Mucosa of stomach (tissue), 1 donor: ENCODE measurements around the gene RPL19.

ENCODE experiments used
- H3K27me3 ChIP-seq: one replicate; pipeline ENCODE4 v1.7.0; 2013; ENCODE audit warnings: mild to moderate bottlenecking, low read length; ENCODE audit not compliant: control insufficient read depth, insufficient read depth
- H3K36me3 ChIP-seq: one replicate; pipeline ENCODE4 v1.7.0; 2013; ENCODE audit warnings: low read length; ENCODE audit not compliant: control insufficient read depth, insufficient read depth
- H3K4me1 ChIP-seq: one replicate; pipeline ENCODE4 v1.7.0; 2013; ENCODE audit warnings: mild to moderate bottlenecking, low read length; ENCODE audit not compliant: control insufficient read depth, insufficient read depth
- H3K4me3 ChIP-seq: one replicate; pipeline ENCODE4 v1.7.0; 2013; ENCODE audit warnings: low read length
- H3K9ac ChIP-seq: one replicate; pipeline ENCODE4 v1.7.0; 2013; ENCODE audit warnings: mild to moderate bottlenecking, low read length, moderate library complexity
- H3K9me3 ChIP-seq: one replicate; pipeline ENCODE4 v1.7.0; 2013; ENCODE audit warnings: mild to moderate bottlenecking, low read length, moderate library complexity; ENCODE audit not compliant: control insufficient read depth
- donor health status: Pancreatic carcinoma.

The RPL19 gene

DNA sequence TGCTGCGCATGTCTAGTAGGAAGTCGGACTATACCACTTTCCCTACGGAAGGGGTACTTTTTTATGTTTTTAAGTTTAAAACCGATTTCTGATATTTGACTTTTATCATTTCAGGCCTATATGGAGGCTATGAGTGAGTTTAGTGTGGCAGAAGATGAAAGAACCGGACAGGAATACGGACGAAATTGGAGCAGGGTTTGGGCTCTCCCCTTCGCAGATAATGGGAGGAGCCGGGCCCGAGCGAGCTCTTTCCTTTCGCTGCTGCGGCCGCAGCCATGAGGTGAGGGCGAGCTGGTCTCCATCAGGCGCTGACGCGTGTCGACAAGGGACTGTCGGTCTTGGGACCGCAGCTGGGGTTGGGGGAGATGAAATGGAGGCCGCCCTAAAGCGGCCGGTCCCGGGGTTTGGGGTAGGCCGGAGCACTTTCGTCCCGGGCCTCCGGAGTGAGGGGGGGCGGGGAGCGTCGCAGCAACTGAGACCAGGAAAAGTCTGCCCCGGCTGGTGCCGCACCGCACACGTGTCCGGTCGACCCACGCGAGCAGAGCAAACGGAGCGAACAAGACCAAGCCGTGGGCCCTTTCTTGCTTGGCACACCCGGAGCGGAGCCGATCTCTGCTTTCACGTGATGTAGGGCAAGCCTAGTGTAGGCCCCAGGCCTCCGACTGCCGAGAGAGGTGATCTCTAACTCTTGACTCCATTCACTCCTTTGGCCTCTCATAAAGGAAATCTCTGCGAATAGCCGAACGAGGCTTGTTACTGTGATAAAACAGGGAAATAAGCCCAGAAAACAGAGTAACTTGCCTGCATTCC lies at the start of gene RPL19:
Gene RPL19 (plus strand): TSS at position 214 of the 810 bp plus-strand sequence. CDS start 62 bp downstream, at position 276.
- H3K4me1 ChIP-seq: peaks cover 17% of the 10 kb centered on the region
- peak within 1 kb of the TSS; percentile 36 for H3K4me3 ChIP-seq

DNA sequence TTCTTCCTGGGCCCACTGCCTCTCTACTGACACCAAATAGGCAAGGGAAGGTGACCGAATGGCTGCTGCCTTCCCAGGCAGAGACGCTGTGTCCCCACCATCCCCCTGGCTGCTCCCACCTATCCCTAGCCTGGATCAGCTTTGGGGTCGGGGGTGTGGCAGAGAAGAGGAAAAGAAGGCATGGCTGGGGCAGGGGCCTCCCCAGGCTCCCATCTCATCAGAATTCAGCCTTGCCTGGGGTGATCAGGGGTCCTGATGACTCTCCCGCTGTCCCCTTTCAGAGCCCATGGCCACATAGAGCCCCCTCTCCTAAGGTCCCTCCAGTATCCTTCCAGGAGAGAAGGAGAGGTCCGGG lies 49.3 kb upstream of the RPL19 start:
- Histone ChIP-seq H3K27me3 (peaks cover 29% of the 10 kb centered on the region), H3K4me1 (peaks cover 16% of the 10 kb centered on the region), H3K36me3 (no peaks in the 10 kb centered on the region), H3K9ac (peak overlapping the region; percentile 47), H3K4me3 (no peak overlapping the region), H3K9me3 (no peaks in the 10 kb centered on the region)

More for the DNA sequence above, at the start of gene RPL19:
- Histone ChIP-seq H3K27me3 (no peaks in the 10 kb centered on the region), H3K36me3 (peaks cover 19% of the 10 kb centered on the region), H3K9ac (peak within 1 kb of the TSS; percentile 90), H3K9me3 (no peaks in the 10 kb centered on the region)

DNA sequence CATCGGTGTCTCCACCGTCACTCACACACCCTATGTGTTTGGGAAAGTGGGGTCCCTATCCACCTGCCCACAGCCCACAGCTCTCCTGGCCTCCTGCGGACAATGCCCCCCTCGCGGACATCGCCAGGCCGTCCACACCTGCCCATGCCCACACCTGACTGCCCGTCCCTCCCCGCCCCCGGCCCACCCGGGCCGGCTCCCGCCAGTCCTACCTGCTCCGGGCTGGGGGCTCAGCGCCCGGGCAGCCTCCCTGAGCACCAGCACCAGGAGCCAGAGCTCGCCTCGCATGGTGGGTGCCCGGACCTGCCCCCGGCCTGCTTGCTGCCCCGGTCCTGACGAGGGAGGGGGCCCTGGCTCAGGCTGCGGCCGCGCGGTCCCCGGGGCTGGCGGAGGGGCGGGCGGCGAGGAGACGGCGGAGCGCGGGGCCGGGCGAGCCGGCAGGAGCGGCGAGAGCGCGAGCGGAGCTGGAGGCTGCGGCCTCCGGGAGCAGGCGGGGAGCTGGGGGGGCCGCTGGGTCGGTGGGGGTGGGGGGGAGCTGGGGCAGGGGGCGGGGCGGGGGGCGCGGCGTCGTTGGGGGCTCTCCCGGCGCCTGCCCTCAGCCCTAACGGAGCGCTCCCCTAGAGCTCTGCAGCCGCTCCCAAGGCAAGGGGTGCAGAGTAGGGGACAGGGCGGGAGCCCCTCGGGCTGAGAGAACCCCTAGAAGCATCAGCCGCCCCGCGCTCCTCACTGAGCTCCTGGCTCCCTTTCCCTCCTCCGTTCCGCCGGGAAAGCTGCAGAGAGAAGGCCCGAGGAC lies 48.7 kb upstream of the RPL19 start, which contains the start of gene PLXDC1:
Gene PLXDC1 (minus strand): TSS at position 488 of the 793 bp plus-strand sequence. CDS start 200 bp downstream, at position 288.
- H3K4me1 ChIP-seq: peaks cover 16% of the 10 kb centered on the region
- H3K27me3 ChIP-seq: peaks cover 29% of the 10 kb centered on the region
- H3K9me3 ChIP-seq: no peaks in the 10 kb centered on the region
- H3K36me3 ChIP-seq: no peaks in the 10 kb centered on the region
- H3K4me3 ChIP-seq: peak within 1 kb of the TSS; percentile 83
- peak within 1 kb of the TSS; percentile 87 for H3K9ac ChIP-seq

DNA sequence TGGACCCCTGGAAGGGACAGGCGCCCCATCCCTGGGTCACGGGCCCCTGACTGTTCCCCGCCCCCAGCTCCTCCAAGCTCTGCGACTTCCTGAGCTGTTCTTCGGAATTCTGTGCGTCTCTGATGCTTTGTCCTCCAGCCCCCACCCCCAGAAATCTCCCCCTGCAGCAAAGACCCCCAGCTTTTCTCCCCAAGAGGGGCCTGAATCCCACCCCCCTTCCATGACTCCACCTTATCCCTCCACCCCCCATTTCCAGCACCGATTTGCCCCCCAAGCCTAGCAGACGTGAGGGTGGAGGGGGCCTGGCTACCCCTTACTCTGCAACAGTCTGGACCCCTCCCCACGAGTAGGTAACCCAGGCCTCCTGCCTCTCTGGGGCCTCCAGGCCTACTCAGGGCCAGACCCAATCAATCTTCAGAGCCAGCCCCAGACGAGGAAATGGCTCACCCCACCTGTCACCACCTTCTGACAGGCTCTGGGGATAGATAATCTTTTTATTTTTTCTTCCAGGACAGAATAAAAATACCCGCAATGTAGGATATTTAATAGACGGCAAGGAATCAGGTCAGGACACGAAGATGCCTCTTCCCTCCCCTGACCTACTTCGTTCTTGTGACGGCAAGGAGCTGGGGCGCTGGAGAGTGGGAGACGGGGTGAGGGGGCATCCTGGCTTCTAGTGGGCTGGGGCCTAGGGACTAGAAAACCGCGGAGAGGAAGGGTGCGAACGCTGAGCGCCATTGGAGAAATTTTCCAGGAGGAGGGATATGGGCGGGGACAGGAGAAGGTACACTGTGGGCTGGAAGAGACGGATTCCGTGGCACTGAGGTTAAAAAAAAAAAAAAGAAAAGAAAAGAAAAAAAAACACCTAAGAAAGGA lies 47.9 kb upstream of the RPL19 start:
- H3K4me3 ChIP-seq: peak overlapping the region; percentile 83
- H3K9ac ChIP-seq: peak overlapping the region; percentile 87
- H3K9me3 ChIP-seq: no peaks in the 10 kb centered on the region
- H3K27me3 ChIP-seq: peaks cover 29% of the 10 kb centered on the region
- H3K4me1 ChIP-seq: peaks cover 16% of the 10 kb centered on the region
- H3K36me3 ChIP-seq: no peaks in the 10 kb centered on the region

DNA sequence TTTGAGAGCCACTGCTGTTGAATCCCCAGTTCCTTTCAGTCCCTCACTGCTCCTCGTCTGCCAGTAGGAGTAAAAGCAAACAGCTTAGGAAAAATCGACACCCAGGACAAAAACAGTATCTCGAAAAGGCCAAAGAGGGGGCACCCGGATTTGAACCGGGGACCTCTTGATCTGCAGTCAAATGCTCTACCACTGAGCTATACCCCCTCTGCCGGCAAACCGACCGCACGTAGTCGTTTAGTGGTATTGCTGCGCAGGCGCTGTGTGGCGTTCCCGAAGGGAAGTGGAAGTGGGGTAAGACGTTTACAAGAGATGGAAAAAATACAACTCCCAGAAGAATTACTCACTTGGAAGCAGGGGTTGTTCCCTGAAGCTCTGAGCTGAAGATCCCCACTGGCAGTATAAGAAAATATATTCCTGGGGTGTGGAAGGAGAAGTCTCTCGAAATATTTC lies 46.5 kb upstream of the RPL19 start:
- H3K4me1 ChIP-seq: peaks cover 16% of the 10 kb centered on the region
- no peaks in the 10 kb centered on the region for H3K9me3 ChIP-seq
- peaks cover 29% of the 10 kb centered on the region for H3K27me3 ChIP-seq
- peak overlapping the region; percentile 83 for H3K4me3 ChIP-seq
- H3K9ac ChIP-seq: peak overlapping the region; percentile 87
- no peaks in the 10 kb centered on the region for H3K36me3 ChIP-seq

DNA sequence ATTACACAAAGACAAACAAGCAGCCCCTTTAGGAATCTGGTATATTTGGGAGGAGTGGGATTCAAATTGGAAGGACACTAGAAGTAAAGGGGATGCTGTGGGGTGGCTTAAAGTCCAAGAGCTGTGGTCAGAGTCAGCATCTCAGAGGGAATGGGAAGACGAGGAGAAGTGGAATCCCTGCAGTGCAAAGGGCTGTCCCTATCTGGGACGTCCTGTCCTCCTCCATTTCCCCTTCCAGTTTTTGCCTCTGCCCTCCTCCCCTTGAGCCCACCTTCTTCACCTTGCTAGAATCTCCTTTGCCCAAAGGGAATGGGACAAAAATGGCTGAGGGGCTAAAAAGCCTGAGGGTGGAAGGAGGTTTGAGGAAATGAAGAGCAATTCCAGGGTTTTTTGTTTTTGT lies 44.4 kb upstream of the RPL19 start:
- Histone ChIP-seq H3K9me3 (no peaks in the 10 kb centered on the region), H3K36me3 (no peaks in the 10 kb centered on the region), H3K4me1 (peaks cover 16% of the 10 kb centered on the region), H3K27me3 (peaks cover 19% of the 10 kb centered on the region), H3K4me3 (no peak overlapping the region), H3K9ac (no peak overlapping the region)

DNA sequence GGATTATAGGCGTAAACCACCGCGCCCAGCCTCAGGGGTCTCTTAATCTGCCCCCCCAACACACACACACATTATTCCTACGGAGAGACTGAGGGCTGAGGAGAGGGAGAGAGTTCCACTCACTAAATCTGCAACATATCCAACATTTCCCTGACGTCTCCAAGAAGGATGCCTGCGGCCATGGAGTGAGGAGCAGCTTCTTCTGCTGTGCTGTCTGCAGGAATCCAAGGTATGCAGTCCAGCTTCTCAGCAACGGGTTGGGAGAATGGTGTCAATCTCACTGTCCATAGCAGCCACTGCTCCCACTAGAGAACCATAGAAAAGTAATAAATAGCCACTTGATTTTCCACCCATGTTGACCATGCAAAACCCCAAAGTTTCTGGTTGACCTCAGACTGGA lies 43.6 kb upstream of the RPL19 start:
- Histone ChIP-seq H3K4me3 (no peak overlapping the region), H3K4me1 (peaks cover 16% of the 10 kb centered on the region), H3K9ac (no peak overlapping the region), H3K27me3 (peaks cover 11% of the 10 kb centered on the region), H3K36me3 (no peaks in the 10 kb centered on the region), H3K9me3 (no peaks in the 10 kb centered on the region)

DNA sequence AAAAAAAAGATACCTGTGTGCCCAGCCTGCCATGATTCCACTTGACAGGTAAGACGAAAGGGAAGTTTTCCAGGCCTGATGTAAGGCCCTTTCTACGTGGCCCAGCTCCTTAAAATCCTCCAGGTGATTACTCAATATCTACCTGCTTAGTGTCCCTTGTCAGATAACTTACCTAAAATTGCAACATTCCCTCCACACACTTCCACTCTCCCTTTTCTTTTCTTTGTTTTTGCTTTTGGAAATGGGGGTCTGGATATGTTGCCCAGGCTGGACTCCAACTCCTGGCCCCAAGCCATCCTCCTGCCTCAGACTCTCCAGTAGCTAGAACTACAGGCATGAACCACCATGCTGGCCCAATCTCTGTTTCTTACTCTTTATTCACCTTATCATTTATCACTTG lies 41.5 kb upstream of the RPL19 start:
- Histone ChIP-seq H3K9ac (no peak overlapping the region), H3K9me3 (no peaks in the 10 kb centered on the region), H3K36me3 (no peaks in the 10 kb centered on the region), H3K27me3 (peaks cover 2% of the 10 kb centered on the region), H3K4me1 (peaks cover under 1% of the 10 kb centered on the region), H3K4me3 (no peak overlapping the region)

DNA sequence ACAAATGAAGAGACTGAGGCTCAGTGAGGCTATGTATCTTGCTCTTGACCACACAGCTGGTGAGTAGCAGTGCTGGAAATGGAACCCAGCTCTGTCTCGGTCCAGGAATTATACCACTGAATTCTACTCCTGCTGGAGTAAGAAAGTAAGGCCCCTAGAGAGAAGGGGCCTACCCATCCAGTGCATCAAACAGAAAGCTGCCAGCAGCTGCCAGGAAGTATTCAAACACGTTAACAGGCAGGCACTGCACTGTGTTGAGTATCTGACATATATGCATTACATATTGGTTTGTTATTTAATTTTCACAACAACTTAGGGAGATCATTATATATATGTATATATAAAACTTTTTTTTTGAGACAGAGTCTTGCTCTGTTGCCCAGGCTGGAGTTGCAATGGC lies 38.1 kb upstream of the RPL19 start:
- Histone ChIP-seq H3K36me3 (no peaks in the 10 kb centered on the region), H3K9ac (no peak overlapping the region), H3K27me3 (peaks cover 23% of the 10 kb centered on the region), H3K4me3 (no peak overlapping the region), H3K9me3 (no peaks in the 10 kb centered on the region), H3K4me1 (peaks cover 19% of the 10 kb centered on the region)

DNA sequence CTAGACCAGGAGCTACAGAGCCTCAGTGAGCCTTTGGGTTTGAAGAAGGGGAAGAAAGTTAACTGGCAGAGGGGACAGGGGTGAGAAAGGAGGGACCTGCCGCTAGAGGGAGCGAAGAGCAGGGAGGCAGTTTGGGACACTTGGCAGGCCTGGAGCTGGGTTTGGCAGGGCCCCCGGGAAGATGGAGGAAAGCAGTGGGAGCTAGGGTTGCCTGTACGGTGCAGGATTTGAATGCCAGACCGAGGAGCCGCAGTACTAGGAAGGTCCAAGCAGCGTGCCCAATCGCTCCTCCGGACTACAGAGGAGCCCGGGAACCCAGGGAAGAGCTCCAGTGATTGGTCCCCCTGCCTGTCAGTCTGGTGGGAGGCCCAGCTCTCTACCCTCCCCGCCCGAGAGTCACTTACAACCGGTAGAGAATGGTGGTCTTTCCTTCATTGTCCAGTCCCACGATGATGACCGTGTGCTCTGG lies 35.4 kb upstream of the RPL19 start:
- peaks cover 19% of the 10 kb centered on the region for H3K4me1 ChIP-seq
- H3K9me3 ChIP-seq: no peaks in the 10 kb centered on the region
- no peaks in the 10 kb centered on the region for H3K36me3 ChIP-seq
- H3K9ac ChIP-seq: peak overlapping the region; percentile 50
- no peak overlapping the region for H3K4me3 ChIP-seq
- H3K27me3 ChIP-seq: peaks cover 22% of the 10 kb centered on the region

DNA sequence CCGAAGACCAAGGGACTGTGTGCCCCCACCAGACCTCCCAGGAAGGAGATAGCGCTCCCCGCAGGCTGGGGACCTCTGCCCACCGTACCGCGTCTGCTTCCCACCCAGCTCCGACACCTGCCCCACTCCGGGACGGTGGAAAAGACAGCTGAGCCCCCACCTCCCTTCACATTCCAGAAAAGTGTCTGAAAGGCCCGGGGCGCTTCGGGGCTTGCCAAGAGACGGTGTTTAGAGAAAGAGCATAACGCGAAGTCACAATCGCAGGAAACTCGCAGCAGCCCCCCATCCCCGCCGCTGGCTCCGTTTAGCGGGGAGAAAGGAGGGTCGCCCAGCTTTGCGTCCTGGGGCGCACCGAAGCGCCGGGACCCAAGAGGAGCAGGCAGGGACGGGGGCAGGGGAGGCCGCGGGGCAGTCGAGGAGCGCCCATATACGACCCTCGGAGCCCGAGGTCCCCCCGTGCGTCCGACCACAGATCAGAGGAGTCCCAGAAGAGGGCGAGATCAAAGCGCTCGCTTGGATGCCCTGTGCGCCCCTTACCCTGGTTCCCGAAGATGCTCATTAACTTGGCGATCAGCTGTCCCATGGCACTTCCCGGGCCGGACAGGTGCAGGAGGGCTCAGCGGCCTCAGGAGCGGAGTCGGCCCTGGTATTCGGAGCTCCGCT lies 34.8 kb upstream of the RPL19 start:
- Histone ChIP-seq H3K27me3 (peaks cover 21% of the 10 kb centered on the region), H3K4me3 (no peak overlapping the region), H3K9me3 (no peaks in the 10 kb centered on the region), H3K9ac (peak overlapping the region; percentile 50), H3K36me3 (no peaks in the 10 kb centered on the region), H3K4me1 (peaks cover 19% of the 10 kb centered on the region)
